ENCODE measurements around the gene GMPR2.

- TF ChIP-seq, protein P1, sequence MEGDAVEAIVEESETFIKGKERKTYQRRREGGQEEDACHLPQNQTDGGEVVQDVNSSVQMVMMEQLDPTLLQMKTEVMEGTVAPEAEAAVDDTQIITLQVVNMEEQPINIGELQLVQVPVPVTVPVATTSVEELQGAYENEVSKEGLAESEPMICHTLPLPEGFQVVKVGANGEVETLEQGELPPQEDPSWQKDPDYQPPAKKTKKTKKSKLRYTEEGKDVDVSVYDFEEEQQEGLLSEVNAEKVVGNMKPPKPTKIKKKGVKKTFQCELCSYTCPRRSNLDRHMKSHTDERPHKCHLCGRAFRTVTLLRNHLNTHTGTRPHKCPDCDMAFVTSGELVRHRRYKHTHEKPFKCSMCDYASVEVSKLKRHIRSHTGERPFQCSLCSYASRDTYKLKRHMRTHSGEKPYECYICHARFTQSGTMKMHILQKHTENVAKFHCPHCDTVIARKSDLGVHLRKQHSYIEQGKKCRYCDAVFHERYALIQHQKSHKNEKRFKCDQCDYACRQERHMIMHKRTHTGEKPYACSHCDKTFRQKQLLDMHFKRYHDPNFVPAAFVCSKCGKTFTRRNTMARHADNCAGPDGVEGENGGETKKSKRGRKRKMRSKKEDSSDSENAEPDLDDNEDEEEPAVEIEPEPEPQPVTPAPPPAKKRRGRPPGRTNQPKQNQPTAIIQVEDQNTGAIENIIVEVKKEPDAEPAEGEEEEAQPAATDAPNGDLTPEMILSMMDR (IDR thresholded peaks at IDR 0.05): no peak
- TF ChIP-seq EZH2 (IDR thresholded peaks at IDR 0.05) (no peak), EZH2phosphoT487 (IDR thresholded peaks at IDR 0.05) (no peak)
These were observed 7.6 kb downstream of the GMPR2 start for GRCh38 chr14:24240110-24240918.
